RWPE1 (cell line): ENCODE measurements around the gene ITGB2.

ENCODE experiments used
- CTCF ChIA-PET: fragments of 350-600 bp; sonication (Branson Sonifier 250); formaldehyde crosslinking; extraction: SDS; loops from one replicate; lab custom pipeline; 2021; lab: Yijun Ruan, JAX
- POLR2A ChIA-PET: fragments of 400-600 bp; formaldehyde crosslinking; extraction: SDS; loops from one replicate; lab custom pipeline; 2020; ENCODE audit warnings: antibody characterized with exemption; ENCODE audit not compliant: low non-redundant PET; lab: Yijun Ruan, JAX
- DNase-seq: peaks from one replicate; pipeline ENCODE4 v3.0.0; 2012; ENCODE audit warnings: low spot score
- H3K27ac ChIP-seq: fragments of 450-650 bp; 2 replicates; pipeline ENCODE4 v1.5.1; 2017
- TF ChIP-seq, protein P1 (sequence below): fragments of 450-650 bp; conservative IDR thresholded peaks from 2 replicates; pipeline ENCODE4 v1.5.1; 2017; ENCODE audit warnings: low read depth, mild to moderate bottlenecking

ITGB2 gene

DNA sequence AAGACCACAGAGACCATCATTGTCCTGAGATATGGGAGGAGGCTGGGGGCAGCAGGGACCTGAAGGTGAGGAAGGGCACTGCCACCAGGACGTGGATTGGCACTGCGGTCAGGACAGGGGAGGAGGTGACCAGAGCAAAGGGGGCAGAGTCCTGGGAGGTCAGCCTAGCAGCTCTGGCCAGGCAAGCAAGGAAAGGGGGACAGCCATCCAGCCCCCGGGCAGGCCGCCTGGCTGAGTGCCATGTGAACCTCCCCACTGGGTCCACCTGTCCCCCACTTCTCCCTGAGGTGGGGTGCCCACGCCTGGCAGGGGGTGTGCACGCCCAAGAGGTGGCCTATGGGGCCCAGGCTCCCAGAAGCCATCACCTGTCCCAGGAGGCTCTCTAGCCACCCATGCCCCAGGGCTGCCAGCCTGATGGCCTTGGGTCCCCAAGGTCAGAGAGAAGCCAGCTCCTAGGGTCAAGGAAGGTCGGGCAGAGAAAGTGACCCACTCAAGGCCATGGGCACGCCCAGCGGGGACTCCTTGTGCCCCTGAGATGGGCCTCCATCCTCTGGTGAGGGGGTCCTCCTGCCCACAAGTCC lies 29.6 kb downstream of the ITGB2 start:
- no peak for DNase-seq
- TF ChIP-seq, protein P1, sequence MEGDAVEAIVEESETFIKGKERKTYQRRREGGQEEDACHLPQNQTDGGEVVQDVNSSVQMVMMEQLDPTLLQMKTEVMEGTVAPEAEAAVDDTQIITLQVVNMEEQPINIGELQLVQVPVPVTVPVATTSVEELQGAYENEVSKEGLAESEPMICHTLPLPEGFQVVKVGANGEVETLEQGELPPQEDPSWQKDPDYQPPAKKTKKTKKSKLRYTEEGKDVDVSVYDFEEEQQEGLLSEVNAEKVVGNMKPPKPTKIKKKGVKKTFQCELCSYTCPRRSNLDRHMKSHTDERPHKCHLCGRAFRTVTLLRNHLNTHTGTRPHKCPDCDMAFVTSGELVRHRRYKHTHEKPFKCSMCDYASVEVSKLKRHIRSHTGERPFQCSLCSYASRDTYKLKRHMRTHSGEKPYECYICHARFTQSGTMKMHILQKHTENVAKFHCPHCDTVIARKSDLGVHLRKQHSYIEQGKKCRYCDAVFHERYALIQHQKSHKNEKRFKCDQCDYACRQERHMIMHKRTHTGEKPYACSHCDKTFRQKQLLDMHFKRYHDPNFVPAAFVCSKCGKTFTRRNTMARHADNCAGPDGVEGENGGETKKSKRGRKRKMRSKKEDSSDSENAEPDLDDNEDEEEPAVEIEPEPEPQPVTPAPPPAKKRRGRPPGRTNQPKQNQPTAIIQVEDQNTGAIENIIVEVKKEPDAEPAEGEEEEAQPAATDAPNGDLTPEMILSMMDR: no peak
- H3K27ac ChIP-seq: no peak overlapping the region
- POLR2A ChIA-PET: no interaction called here
- CTCF ChIA-PET: interaction anchor here (1.0 kb wide), 1 partner anchor 41 kb away, joined by 4 read pairs; no protein-coding TSS in a partner anchor

- CTCF ChIA-PET: interaction anchor here (1.0 kb wide), 1 partner anchor 41 kb away, joined by 4 read pairs; no protein-coding TSS in a partner anchor
- no peak for DNase-seq
- H3K27ac ChIP-seq: 0 out of 2 replicates have a peak overlapping the region, but pooled peaks have one; percentile 12
- TF ChIP-seq, protein P1: no peak
- POLR2A ChIA-PET: no interaction called here
Observed at GRCh38 chr21:44890338-44890931, 30.3 kb downstream of the ITGB2 start.

- TF ChIP-seq, protein P1: no peak
- DNase-seq: no peak
- ChIA-PET POLR2A (no interaction called here), CTCF (interaction anchor here (1.0 kb wide), 1 partner anchor 42 kb away, joined by 4 read pairs; no protein-coding TSS in a partner anchor)
- 0 out of 2 replicates have a peak overlapping the region, but pooled peaks have one; percentile 12 for H3K27ac ChIP-seq
Observed at GRCh38 chr21:44889625-44890337, 30.9 kb downstream of the ITGB2 start.

GRCh38 chr21:44888581-44889550 lies 31.8 kb downstream of the ITGB2 start:
- CTCF ChIA-PET: no interaction called here
- POLR2A ChIA-PET: no interaction called here
- no peak overlapping the region for H3K27ac ChIP-seq
- no peak for DNase-seq
- TF ChIP-seq, protein P1: no peak

GRCh38 chr21:44887807-44888580 lies 32.7 kb downstream of the ITGB2 start:
- CTCF ChIA-PET: interaction anchor here (0.7 kb wide), 1 partner anchor 87 kb away, joined by 3 read pairs; no protein-coding TSS in a partner anchor
- TF ChIP-seq, protein P1: no peak
- POLR2A ChIA-PET: no interaction called here

More at GRCh38 chr21:44887807-44888580, 32.7 kb downstream of the ITGB2 start:
- DNase-seq: no peak
- no peak overlapping the region for H3K27ac ChIP-seq
